GM18517 (cell line): Measurements from ENCODE around the gene DPP6.
A peak's percentile ranks its signal among the peaks of the same experiment; 100 is the strongest.

Source experiments
- ATAC-seq: cut with Tn5 transposase; IDR thresholded peaks from one replicate; pipeline ENCODE4 v1.9.1; 2021; ENCODE audit warnings: mild to moderate bottlenecking, moderate library complexity; ENCODE audit not compliant: unreplicated experiment

Gene DPP6

GRCh38 chr7:154867068-154867467 lies 814.9 kb downstream of the DPP6 start:
- peak; percentile 71 for ATAC-seq

- ATAC-seq: no peak
Measured at GRCh38 chr7:154868921-154869320, 816.7 kb downstream of the DPP6 start.

- no peak for ATAC-seq
Measured at GRCh38 chr7:154869436-154869835, 817.2 kb downstream of the DPP6 start.

GRCh38 chr7:154871507-154871906 lies 819.3 kb downstream of the DPP6 start:
- no peak for ATAC-seq

GRCh38 chr7:154871928-154872750 lies 819.9 kb downstream of the DPP6 start:
- ATAC-seq: no peak

GRCh38 chr7:154872811-154873499 lies 820.8 kb downstream of the DPP6 start:
- ATAC-seq: no peak

GRCh38 chr7:154873500-154874121 lies 821.4 kb downstream of the DPP6 start:
- no peak for ATAC-seq

GRCh38 chr7:154874409-154875113 lies 822.4 kb downstream of the DPP6 start:
- no peak for ATAC-seq

GRCh38 chr7:154875297-154875696 lies 823.1 kb downstream of the DPP6 start:
- no peak for ATAC-seq

GRCh38 chr7:154876516-154876915 lies 824.3 kb downstream of the DPP6 start:
- no peak for ATAC-seq

GRCh38 chr7:154877031-154877430 lies 824.8 kb downstream of the DPP6 start:
- no peak for ATAC-seq

GRCh38 chr7:154879629-154880028 lies 827.4 kb downstream of the DPP6 start:
- no peak for ATAC-seq

GRCh38 chr7:154880513-154880912 lies 828.3 kb downstream of the DPP6 start:
- ATAC-seq: no peak

GRCh38 chr7:154881026-154881425 lies 828.8 kb downstream of the DPP6 start:
- ATAC-seq: no peak

GRCh38 chr7:154881526-154881925 lies 829.3 kb downstream of the DPP6 start:
- ATAC-seq: no peak

- ATAC-seq: no peak
Measured at GRCh38 chr7:154882931-154883474, 830.8 kb downstream of the DPP6 start.

- ATAC-seq: no peak
Measured at GRCh38 chr7:154884348-154884920, 832.2 kb downstream of the DPP6 start.

GRCh38 chr7:154886591-154886990 lies 834.4 kb downstream of the DPP6 start:
- no peak for ATAC-seq

- ATAC-seq: no peak
Measured at GRCh38 chr7:154888690-154889089, 836.5 kb downstream of the DPP6 start.

GRCh38 chr7:154892459-154892858 lies 840.3 kb downstream of the DPP6 start:
- no peak for ATAC-seq

- ATAC-seq: no peak
Measured at GRCh38 chr7:154896076-154896475, 843.9 kb downstream of the DPP6 start.
